ENCODE results near the gene KCNB1. TPM values are rescaled to one million over a fixed set of nuclear protein-coding genes. Genes with fewer than 3 reads are reported as not detected.
A peak's percentile ranks its signal among the peaks of the same experiment; 100 is the strongest.

The KCNB1 gene
- total and polyA plus RNA-seq, 2 of the 4 experiments (the other 2 are of a cell fraction): 0.05 TPM; not detected in 1

GRCh38 chr20:49318091-49318429 is 164.4 kb downstream of the KCNB1 start:
- H3K4me2 ChIP-seq (ENCODE audit: low read depth, low read length): no peak overlapping the region
- ATAC-seq (ENCODE audit: low read depth): no peak
- no peak overlapping the region for H3K4me3 ChIP-seq (ENCODE audit: insufficient read depth, low read depth, low read length)
- H3K23ac ChIP-seq (ENCODE audit: low read depth, low read length): no peak overlapping the region
- intact Hi-C loops (cut with micrococcal nuclease): no loop called here
- no peak overlapping the region for H2AK5ac ChIP-seq (ENCODE audit: low read depth, low read length)
- no peak for DNase-seq
- H2BK15ac ChIP-seq (ENCODE audit: low read depth, low read length): no peak overlapping the region
- CTCF ChIA-PET: no interaction called here
- H3K14ac ChIP-seq (replicated peaks; ENCODE audit: low read depth, low read length): no peak overlapping the region
- no peak overlapping the region for H3K27ac ChIP-seq (ENCODE audit: insufficient read depth, low read length)
- no peak overlapping the region for H2BK120ac ChIP-seq (ENCODE audit: low read depth, low read length)
- H4K8ac ChIP-seq (ENCODE audit: low read depth in 2 of 2, low read length in 2 of 2): no peak overlapping the region
- POLR2A ChIA-PET (ENCODE audit: unreplicated experiment): no interaction called here
- H3K4me1 ChIP-seq (ENCODE audit: control insufficient read depth, insufficient read depth, low read length): peaks cover 3% of the 10 kb centered on the region; the same call in 1 of the 2 replicates
- H4K20me1 ChIP-seq (ENCODE audit: insufficient read depth, low read length): no peaks in the 10 kb centered on the region
- H3K56ac ChIP-seq (ENCODE audit: extremely low read depth, insufficient read depth, low read length): no peak overlapping the region
- no peak overlapping the region for H3K18ac ChIP-seq (ENCODE audit: low read depth, low read length)
- H2AFZ ChIP-seq (replicated peaks; ENCODE audit: low read length, poor library complexity): no peak overlapping the region
- H3K36me3 ChIP-seq (ENCODE audit: control insufficient read depth, insufficient read depth, low read length): no peaks in the 10 kb centered on the region
- dilution Hi-C loops (cut with HindIII; ENCODE audit: low sequenced_read_pairs, unreplicated experiment): no loop called here
- H3K9me3 ChIP-seq (ENCODE audit: control insufficient read depth, insufficient read depth, low read length): peaks cover 8% of the 10 kb centered on the region; the same call in 1 of the 2 replicates
- TF ChIP-seq FOS (IDR thresholded peaks at IDR 0.05; ENCODE audit: low read depth, low read length) (no peak), CEBPB (IDR thresholded peaks at IDR 0.05; ENCODE audit: low read depth, low read length) (no peak), RAD21 (IDR thresholded peaks at IDR 0.05; ENCODE audit: low read length) (no peak), MXI1 (IDR thresholded peaks at IDR 0.05; ENCODE audit: borderline replicate concordance, low read depth, low read length) (no peak), CTCF (conservative IDR thresholded peaks at IDR 0.05; ENCODE audit: low read depth, low read length) (no peak)
- WGBS, 2 experiments (ENCODE audit: extremely low coverage in 2 of 2, insufficient read length in 1 of 2): 6% methylated on average over 14 of the region's 23 CpGs; no CpG with 5 or more reads in 1 of the 2 experiments
- H4K5ac ChIP-seq (ENCODE audit: low read depth, low read length): no peak overlapping the region
- H4K91ac ChIP-seq (ENCODE audit: insufficient read depth, low read depth, low read length): no peak overlapping the region
- no peak overlapping the region for H3K4ac ChIP-seq (ENCODE audit: low read depth, low read length)
- no peak overlapping the region for H2BK5ac ChIP-seq (ENCODE audit: low read depth, low read length, poor library complexity, severe bottlenecking)
- no TSS peak for BruUV-seq (replicated peaks)
- no peaks in the 10 kb centered on the region for H3K79me1 ChIP-seq (ENCODE audit: low read depth in 1 of 2, low read length in 2 of 2)
- in situ Hi-C loops (cut with MboI; ENCODE audit: low sequenced_read_pairs): no loop called here
- H3K9ac ChIP-seq (ENCODE audit: low read depth, low read length): no peak overlapping the region
- no peaks in the 10 kb centered on the region for H3K9me1 ChIP-seq (ENCODE audit: insufficient read depth, low read length)
- H2AK9ac ChIP-seq (replicated peaks; ENCODE audit: low read depth, low read length, poor library complexity): peak overlapping the region; percentile 28
- H3K27me3 ChIP-seq (ENCODE audit: control insufficient read depth, insufficient read depth, low read length): peaks cover 64% of the 10 kb centered on the region
- no peak overlapping the region for H2BK20ac ChIP-seq (ENCODE audit: low read depth, low read length)

Measured in IMR-90 (cell line).